Hematopoietic multipotent progenitor cell treated with erythropoietin and hydrocortisone succinate and interleukin-3 and kit ligand, for 6 days (in vitro differentiated cells): ENCODE results near the gene ASCL2.
"Not testable (repeated sequence)": the region's sequence is repeated elsewhere in the genome, so short reads cannot be mapped to it uniquely, and the experiment has no call there.

Experiments used
- DNase-seq: peaks from one replicate; pipeline ENCODE4 v3.0.0-alpha.2; 2015

The ASCL2 gene

DNA sequence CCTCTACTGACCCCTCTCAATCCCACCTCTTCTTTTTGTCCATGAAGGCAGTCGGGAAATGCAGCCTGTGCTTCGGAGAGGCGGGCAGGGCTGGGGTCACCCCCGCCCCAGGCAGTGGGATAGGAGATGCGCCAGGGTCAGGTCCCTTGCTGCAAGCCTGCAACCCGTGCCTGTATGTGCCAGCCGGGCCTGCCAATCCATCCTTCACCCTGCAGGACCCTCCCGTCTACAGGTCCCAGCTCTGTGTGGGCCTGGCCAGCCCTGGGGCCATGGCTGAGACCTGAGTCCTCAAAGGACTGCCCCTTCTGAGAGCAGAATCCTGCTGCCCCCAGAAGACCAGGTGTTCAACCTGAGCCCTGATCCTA, 10.9 kb downstream of the ASCL2 start:
- no peak for DNase-seq

DNA sequence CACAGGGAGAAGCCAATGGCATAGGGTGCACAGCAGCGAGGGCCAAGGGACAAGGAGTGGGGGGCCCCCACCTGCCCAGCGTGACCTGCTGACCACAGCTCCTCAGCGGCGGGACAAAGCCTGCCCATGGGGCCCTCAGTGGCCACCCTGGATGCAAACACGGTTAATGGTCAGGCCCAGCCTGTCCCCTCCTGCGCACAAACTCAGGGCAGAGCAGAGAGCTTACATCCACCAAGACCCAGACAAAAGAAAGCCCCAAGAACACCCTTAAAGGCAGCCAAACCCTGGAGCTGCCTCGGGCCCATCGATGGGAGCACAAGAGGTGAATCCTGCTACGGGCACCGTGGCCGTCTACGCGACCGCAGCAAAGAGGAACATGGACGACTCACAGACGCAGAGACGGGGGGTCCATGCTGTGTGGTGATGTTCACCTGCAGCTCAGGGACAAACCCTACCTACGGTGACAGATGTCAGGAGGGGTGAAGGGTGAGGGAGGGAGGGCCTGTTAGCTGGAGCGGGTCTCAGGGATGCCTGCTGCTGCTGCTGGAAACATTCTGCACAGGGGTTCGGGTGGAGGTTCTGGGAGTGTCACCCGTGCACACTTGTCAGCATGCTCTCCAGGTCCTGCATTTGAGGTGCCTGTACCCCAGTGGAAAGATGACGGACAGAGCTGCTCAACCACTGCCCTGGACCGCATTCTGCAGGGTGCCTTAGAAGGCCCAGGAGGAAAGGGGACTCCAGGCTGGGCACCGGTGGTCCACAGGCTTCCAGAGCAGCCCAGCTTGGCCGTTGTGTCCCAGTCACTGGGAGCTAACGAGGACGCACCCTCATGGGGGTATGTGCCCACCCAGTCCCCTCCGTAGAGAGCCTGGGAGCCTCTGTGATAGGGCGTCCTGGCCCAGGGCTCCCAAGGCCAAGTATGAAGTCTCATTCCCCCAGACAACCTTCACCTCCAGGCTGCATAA, 11.6 kb downstream of the ASCL2 start:
- DNase-seq: no peak

DNA sequence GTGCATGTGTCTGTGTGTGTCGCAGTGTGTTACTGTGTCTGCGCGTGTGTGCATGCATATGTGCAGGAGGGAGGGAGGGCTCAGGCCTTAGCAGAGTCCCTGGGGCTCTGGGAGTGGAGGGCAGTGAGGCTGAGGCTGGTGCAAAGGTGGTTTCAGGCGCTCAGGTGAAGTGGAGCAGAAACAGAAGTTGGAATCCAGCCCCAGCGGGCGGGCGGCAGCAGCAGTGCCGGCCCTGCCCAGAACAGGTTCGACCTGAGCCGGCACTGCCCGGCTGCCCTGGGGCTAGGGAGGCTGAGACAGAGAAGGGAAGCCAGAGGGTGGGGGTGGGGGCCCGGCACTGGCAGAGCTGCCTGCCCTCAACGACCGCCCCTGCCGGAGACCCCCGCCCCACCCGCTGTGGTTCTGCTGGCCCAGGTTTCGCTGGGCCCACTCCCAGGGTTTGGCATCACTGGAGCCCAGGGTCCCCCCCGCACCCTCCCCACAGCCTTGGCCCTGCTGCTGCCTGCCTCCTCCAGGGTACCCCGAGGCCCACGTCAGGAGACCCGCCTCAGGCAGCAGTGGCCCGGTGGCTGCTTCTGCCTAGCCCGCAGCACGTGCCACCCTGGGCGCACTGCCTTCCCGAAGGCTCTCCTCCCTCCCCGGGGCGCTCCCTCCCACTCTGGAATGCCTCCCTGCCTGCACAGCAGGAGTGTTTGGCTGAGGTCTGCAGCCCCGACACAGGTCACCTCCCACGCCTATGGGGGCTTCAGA, 13.3 kb downstream of the ASCL2 start:
- no peak for DNase-seq

DNA sequence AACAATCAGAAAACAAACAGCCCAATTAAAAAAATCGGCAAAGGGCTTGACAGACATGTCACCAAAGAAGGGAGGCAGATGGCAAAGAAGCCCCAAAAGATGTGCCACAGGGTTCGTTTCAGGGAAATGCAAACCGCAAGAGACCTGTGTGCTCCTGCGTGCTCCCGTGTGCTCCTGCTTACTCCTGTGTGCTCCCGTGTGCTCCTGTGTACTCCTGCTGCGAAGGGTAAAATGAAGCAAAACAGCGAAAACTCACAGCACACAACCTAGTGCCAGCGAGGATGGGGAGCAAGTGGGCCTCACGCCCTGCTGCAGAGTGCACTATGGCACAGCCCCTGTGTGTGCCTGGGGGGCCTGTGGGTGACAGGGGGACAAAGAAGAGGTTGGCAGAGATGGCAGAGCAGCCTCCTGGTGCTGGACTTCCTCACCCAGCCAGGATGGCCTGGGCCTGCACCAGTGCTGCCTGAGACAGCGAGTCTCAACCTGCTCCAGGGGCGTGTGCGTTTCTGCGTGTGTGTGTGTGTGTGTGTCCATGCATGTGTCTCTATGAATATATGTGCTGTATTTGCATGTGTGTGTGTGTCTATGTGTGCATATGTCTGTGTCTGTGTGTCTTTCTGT, 14.0 kb downstream of the ASCL2 start:
- DNase-seq: no peak

DNA sequence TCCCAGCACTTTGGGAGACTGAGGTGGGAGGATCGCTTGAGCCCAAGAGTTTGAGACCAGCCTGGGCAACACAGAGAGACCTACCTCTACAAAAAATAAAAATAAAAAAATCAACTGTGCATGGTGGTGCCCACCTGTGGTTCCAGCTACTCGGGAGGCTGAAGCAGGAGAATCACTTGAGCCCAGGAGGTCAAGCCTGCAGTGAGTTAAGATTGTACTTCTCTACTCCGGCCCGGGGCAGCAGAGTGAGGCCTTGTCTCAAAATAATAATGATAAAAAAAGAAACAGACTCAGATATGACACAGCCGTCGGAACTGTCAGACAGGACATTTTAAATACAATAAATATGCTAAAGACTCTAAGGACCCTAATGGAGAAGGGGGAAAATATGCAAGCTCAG, 18.4 kb downstream of the ASCL2 start:
- DNase-seq: no peak

DNA sequence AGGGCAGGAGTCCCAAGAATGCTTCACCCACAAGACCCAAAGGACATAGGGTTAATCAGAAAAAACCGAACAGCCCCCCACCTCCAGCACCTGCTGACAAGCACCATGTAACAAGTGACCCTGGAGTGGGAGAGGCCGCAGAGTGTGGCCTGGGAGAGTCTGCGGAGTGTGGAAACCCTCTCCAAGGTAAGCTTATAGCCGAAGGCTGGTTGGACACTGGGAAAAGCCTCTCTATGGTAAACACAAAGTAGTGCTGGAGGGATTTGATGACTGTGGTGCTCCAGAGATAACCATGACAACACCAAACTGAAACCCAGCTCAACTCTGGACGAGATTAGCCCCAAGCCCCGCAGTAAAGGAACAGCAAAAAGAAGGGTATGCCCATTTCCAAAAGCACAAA, 19.2 kb downstream of the ASCL2 start:
- DNase-seq: no peak

DNA sequence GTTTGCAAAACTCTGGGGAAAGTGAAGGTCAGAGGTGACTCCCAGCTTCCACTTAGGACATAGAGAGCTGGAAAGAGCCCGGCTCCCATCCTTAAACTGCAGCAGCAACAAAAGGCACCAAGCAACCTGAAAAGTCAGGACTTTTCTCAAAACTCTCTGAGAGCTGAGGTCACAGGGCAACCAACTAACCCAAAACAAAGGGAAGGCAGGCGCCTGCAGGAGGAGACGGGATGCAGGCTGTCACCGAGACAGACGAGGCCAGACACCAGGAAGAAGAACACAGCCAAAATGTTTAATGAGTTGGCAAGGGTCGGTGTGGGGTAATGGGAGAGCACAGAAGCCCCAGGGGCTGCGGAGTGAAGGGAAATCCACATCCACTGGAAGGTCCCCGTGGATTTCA, 19.9 kb downstream of the ASCL2 start:
- no peak for DNase-seq

DNA sequence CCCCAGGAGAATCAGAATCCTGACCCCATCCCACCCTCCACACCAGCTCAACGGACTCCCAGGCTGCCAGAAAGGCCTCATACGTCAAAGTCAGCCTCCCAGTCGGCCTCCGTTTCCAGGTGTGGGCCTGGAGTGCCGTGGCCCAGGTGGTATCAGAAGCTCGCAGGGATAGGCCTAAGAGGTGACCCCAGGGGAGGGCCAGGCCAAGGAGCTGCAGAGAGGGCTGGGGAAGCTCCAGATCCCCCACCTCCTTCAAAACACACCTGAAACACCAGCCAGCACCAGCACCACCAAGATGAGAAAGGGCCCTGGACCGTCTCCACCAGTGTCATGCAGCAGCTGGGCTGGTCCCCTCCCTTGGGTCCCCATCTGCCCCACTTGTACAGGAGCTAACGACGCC, 20.3 kb downstream of the ASCL2 start:
- no peak for DNase-seq

DNA sequence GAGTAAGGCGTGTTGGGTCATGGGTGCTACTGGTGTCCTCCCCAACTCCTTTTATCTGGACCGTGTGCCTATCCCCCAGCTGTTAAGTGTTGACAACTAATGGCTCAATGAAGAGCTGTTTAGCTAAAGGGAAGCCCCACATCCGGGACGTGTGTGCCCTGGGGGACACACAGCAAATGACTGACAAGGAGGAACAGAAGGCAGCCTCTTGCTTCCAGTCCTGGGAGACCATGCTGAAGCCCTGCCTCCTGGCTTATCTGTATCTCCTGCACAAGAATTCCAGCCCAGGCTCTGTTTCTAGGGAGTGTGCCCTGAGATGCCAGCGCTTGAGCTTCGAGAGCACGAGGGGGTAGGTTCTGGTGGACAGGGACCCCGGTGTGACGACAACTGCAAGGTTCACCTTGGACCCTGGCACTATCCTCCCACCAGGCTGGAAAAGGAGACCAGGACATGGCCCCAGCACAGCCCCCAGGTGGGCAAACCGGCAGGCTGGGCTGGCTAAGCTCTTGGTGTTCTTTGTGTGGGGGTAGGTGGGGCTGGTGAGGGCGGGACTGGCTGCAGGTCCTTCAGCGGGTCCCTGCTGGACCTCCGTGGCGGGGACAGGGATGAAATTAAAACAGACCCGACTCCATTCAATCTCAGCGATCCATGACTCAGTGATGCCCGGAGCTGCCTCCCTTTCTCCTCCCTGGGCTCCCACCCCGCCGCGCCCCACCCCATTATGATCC, 21.0 kb downstream of the ASCL2 start:
- DNase-seq: no peak

DNA sequence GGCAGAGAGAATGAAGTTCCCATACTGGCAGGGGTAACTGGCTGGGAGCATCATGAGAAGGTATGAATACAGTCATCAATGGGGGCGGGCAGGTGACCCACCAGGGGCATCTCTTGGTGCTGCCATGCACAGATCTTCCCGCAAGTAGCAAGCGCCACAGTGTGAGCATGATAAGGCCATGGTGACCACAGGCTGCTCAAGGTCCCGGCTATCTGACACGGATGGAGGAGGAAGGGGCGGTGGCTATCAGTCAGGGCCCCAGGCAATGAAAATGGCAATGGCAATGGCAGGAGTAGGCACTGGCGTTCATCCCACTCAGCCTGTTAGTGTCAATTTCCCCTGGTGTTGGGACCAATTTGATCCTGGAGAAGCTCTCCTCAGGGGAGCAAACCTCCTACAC, 21.6 kb downstream of the ASCL2 start:
- no peak for DNase-seq

DNA sequence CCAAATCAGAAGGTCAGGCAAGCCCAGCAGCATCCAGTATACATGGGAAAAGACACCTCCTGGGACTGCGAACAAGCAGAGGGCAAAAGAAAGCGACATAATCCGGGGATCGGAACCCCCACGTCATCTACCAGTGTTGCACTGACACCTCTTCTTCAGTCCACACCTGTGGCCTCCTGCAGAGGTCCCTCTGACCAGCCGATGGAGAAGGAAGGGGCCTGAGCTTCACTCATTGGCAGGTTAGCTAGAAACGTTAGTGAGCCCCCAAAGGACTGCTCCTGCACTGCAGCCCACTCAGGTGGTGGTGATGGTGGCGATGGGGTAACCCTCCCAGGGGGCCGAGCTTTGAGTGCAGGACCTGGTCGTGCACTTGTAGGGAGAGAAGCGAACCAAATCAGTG, 22.1 kb downstream of the ASCL2 start:
- no peak for DNase-seq

DNA sequence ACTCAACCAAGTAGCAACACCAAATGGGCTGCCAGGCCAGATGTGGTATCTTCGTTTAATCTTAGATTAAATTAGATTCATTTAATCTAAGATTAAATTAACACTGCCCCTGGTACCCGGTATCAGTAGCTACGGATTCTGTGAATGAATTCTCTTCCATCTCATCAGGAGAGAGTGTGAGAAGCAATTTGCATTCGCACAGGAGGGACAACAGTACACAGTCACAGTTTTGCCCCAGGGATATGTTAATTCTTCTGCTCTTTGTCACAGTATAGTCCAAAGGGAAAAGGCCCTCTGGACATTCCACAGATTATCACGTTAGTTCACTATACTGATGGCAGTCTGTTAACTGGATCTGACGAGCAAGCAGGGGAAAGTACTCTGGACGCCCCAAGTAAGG, 22.9 kb downstream of the ASCL2 start:
- no peak for DNase-seq

DNA sequence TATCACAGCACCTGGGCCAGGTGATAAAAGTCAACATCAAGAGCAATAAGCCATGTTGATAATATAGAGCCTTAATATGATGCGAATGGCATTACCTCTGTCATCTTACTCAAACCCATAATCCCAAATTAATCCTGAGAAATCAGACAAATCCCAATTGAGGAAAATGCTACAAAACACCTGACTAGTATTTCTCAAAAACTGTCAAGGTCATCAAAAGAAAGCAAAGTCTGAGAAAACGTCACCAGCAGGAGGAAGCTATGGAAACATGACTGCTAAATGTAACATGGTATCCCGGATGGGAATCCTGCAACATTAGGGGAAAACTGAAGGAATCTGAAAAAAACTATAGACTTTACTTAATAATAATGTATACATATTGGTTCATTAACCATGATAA, 29.6 kb downstream of the ASCL2 start:
- no peak for DNase-seq

DNA sequence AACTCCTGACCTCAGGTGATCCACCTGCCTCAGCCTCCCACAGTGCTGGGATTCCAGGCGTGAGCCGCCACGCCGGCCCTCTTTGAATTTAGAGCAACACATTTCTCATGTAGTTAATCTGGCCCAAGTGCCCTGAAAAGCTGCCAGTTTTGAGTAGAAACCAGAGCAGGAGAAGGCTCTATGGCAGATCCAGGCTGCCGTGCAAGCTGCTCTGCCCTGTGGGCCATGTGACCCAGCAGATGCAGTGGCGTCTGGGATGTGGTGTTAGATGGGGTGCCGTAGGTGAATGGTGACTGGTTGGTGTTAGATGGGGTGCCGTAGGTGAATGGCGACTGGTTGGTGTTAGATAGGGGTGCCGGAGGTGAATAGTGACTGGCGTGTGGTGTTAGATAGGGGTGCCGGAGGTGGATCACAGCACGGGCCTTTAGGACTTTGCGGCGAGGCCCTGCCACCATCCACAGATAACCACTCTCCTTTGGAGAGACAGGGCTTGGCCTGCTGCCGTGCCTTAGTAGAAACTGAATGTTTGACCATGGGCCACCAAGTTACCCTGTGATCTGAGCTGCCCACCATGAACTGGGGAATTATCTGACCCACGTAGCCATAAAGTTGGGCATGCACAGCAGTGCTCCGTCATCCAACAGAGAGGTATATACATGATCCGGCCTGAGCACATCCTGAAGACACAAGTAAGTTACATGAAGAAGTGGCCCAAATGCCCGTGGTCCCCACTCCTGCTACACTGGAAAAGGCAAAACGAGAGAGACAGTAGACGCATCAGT, 32.7 kb downstream of the ASCL2 start:
- DNase-seq: no peak

DNA sequence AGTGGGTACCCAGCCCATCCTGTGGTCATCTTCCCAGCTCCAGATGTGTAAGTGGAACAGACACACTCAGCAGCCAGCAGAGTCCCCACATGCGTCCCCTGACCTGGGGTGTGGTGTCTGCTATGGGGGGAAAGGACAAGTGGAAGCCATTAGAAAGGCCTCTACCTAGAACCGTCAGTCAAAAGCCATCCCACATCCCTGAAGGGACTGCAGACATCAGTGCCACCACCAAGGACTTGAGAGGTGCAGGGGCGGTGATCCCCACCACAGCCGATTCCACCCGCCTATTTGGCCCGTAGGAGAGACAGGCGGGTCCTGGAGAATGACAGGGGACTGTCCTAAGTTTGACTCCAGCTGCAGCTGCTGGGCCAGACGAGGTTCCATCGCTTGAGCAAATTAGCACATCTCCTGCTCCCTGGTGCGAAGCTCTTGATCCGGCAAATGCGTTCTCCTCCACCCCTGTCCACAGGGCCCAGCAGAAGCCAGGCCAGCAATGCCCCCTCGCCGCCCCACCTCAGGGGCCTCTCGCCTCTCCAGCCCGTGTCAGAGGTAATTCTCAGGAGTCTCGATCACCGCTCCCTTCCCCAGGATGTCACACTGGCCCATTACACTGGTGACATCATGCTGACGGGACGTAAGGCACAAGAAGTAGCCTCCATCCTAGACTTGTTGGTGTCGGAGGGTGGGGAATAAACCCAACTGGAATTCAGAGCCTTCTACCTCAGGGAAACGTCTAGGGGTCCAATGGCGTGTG, 33.8 kb downstream of the ASCL2 start:
- not testable (repeated sequence) for DNase-seq

DNA sequence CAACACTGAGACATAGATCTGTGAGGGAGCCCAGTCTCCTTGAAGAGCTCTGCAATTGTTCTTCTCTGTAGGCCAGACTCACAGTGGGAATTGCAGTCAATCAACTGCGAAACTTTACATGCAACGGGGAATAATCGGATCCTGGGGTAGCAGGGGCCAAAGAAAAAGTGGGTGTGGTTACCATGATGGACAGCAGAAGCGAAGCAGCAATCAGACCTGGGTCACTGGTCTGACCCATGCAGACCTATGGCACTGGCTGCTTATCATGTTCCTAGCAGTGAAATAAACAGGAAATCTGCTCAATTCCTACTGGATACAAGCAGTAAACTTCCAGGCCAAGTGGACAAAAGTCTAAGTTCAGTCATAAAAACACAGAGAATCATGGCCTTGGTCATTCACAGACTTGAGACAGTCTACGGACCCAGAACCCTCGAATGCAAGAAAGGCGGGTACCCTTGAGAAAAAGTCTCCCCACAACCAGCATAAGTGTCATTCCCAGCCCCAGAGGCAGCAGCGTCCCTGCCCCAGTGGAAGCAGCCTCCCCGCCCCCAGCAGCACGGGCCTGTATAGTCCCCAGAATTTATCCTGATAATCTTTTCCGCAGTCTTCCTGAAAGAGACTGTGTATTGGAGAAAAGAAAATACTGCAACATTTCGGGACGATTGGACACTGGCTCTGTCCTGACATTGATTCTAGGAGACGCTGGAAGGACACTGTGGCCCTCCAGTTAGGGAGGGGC, 34.6 kb downstream of the ASCL2 start:
- no peak for DNase-seq

DNA sequence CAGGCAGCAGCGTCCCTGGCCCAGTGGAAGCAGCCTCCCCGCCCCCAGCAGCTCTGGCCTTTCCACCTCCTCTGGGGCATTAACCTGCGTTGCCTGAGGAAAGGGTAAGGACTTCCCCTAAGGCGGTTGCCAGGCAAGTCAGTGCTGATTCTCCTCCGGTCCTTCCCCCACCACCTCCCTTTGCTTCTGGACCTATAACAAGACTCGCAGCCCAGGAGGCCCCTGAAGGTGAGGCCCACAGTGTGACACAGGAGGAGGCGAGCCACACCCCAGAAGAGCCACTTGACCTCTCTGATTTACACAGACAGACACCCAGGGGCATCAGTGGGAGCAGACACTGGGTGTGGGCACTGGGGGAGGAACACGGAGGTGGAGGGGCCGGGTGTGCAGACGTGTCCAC, 35.4 kb downstream of the ASCL2 start:
- no peak for DNase-seq

DNA sequence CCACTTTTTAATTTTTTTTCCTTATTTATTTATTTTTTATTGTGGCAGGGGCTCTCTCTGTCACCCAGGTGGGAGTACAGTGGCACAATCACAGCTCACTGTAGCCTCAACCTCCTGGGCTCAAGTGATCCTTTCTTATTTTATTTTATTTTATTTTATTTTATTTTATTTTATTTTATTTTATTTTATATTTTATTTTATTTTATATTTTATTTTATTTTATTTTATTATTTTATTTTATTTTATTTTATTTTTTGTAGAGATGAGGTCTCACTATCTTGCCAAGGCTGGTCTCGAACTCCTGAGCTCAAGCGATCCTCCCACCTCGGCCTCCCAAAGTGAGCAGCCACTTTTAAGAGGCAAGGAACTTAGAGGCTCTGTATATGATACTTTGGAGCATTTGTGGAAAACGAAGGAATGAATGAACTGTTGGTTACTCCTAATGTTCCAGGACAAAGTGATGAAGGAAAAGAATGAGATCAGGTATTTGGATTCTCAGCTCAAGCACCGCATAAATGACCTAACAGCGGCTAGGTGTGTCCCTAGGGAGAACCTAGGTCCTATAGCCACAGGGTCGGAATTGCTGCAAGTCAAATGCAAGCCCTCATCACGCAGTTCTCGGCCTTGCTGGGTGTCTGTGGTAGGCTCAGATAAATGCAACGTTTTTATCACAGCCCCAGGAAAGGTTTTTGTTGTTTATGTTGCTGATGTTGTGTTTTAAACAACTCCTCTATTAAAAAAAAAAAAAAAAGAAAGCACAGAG, 36.5 kb downstream of the ASCL2 start:
- no peak for DNase-seq

DNA sequence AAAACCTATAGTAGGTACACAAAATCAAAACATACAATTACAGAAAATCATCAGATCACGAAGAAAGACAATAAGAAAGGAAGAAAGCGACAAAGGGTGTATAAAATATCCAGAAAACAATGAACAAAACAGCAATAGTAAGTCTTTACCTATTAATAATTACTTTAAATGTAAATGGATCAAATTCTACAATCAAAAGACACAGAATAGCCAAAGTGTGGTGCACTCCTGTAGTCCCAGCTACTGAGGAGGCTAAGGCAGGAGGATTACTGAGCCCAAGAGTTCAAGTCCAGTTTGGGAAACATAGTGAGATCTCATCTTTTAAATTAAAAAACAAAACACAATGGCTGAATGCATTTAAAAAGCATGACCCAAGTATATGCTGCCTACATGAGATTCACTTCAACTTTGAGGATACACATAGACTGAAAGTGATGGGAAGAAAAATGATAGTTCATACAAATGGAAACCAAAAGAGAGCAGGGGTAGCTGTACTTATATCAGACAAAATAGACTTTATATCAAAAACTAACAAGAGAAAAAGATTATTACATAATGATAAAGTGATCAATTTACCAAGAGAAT, 40.6 kb downstream of the ASCL2 start:
- no peak for DNase-seq

DNA sequence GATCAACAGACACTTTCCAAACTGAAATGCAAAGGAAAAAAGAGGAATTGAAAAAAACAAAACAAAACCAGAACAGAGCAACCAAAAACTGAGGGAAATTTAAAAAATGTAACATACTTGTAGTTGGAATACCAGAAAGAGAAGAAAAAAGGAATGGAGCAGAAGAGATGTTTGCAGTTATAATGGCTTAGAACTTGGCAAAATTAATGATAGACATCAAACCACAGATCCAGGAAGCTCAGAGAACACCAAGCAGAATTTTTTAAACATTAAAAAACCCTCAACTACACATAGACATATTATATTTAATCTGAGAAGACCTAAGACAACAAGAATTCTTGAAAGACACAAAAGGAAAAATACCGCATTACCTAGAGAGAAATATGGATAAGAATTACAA, 46.1 kb downstream of the ASCL2 start:
- no peak for DNase-seq
